ENCODE data around the gene SRGAP1.

SRGAP1 gene

GRCh38 chr12:63823040-63823439, 21.5 kb upstream of the SRGAP1 start (continued):
- TF ChIP-seq FEZF1 (tag by site-specific recombination; IDR thresholded peaks at IDR 0.05), result no peak
- TF ChIP-seq ZSCAN23 (tag by site-specific recombination; IDR thresholded peaks at IDR 0.05), result no peak
- no peak for TF ChIP-seq BCL11B (tag by site-specific recombination; IDR thresholded peaks at IDR 0.05; ENCODE audit: low read depth)
- TF ChIP-seq ZNF747 (tag by site-specific recombination; IDR thresholded peaks at IDR 0.05), result no peak
- TF ChIP-seq, protein P1, sequence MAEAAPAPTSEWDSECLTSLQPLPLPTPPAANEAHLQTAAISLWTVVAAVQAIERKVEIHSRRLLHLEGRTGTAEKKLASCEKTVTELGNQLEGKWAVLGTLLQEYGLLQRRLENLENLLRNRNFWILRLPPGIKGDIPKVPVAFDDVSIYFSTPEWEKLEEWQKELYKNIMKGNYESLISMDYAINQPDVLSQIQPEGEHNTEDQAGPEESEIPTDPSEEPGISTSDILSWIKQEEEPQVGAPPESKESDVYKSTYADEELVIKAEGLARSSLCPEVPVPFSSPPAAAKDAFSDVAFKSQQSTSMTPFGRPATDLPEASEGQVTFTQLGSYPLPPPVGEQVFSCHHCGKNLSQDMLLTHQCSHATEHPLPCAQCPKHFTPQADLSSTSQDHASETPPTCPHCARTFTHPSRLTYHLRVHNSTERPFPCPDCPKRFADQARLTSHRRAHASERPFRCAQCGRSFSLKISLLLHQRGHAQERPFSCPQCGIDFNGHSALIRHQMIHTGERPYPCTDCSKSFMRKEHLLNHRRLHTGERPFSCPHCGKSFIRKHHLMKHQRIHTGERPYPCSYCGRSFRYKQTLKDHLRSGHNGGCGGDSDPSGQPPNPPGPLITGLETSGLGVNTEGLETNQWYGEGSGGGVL (tag by site-specific recombination; IDR thresholded peaks at IDR 0.05), result no peak
- TF ChIP-seq MZF1 (tag by site-specific recombination; IDR thresholded peaks at IDR 0.05; ENCODE audit: borderline replicate concordance), result no peak

GRCh38 chr12:63826006-63826585, 18.4 kb upstream of the SRGAP1 start:
- Histone ChIP-seq H3K4me1 (ENCODE audit: control insufficient read depth, insufficient read depth, low read length) (no peaks in the 10 kb centered on the region), H3K27ac (ENCODE audit: extremely low read depth, low read depth, low read length) (no peak overlapping the region), H3K4me3 (ENCODE audit: low read depth, low read length) (no peak overlapping the region), H3K36me3 (ENCODE audit: control insufficient read depth in 2 of 2, insufficient read depth in 1 of 2, low read length in 2 of 2) (no peaks in the 10 kb centered on the region), H3K9me3 (ENCODE audit: control insufficient read depth, insufficient read depth, low read depth, low read length) (no peaks in the 10 kb centered on the region)
- TF ChIP-seq PRDM1 (tag by site-specific recombination; IDR thresholded peaks at IDR 0.05), result peak; percentile 80
- TF ChIP-seq ZFHX2 (tag by site-specific recombination; conservative IDR thresholded peaks at IDR 0.05), result no peak
- peak; percentile 97 for TF ChIP-seq ZNF654 (tag by site-specific recombination; IDR thresholded peaks at IDR 0.05; ENCODE audit: low read depth)
- TF ChIP-seq, protein P2, sequence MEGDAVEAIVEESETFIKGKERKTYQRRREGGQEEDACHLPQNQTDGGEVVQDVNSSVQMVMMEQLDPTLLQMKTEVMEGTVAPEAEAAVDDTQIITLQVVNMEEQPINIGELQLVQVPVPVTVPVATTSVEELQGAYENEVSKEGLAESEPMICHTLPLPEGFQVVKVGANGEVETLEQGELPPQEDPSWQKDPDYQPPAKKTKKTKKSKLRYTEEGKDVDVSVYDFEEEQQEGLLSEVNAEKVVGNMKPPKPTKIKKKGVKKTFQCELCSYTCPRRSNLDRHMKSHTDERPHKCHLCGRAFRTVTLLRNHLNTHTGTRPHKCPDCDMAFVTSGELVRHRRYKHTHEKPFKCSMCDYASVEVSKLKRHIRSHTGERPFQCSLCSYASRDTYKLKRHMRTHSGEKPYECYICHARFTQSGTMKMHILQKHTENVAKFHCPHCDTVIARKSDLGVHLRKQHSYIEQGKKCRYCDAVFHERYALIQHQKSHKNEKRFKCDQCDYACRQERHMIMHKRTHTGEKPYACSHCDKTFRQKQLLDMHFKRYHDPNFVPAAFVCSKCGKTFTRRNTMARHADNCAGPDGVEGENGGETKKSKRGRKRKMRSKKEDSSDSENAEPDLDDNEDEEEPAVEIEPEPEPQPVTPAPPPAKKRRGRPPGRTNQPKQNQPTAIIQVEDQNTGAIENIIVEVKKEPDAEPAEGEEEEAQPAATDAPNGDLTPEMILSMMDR (tag by site-specific recombination; IDR thresholded peaks at IDR 0.05), result peak; percentile 44
- 0 out of 2 replicates have a peak, but pooled peaks have one; percentile 29 for TF ChIP-seq ZNF660 (tag by site-specific recombination; IDR thresholded peaks at IDR 0.05)
- CTCF ChIA-PET, result interaction anchor here (0.7 to 1.8 kb wide), 23 partner anchors 10 to 724 kb away, joined by 3 to 27 read pairs (median 3); partner anchors contain the start of gene SRGAP1
- POLR2A ChIA-PET, result no interaction called here

DNA sequence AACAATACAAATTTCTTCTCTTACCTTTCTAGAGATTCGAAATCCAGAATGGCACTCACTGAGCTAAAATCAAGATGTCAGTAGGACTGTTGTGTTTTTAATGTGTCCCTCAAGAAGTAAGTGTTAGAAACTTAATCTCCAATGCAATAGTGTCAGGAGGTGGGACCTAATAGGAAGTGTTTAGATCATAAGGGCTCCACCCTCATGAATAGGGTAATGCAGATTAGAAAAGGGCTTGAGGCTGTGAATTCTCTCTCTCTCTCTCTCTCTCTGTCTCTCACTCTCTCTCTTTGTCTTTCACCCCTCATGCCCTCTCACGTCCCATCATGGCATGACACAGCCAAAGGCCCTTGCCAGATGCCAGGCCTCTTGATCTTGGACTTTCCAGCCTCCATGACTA, 15.6 kb upstream of the SRGAP1 start:
- Histone ChIP-seq H3K27ac (ENCODE audit: extremely low read depth, low read depth, low read length) (no peak overlapping the region), H3K9me3 (ENCODE audit: control insufficient read depth, insufficient read depth, low read depth, low read length) (no peaks in the 10 kb centered on the region), H3K4me1 (ENCODE audit: control insufficient read depth, insufficient read depth, low read length) (no peaks in the 10 kb centered on the region), H3K36me3 (ENCODE audit: control insufficient read depth in 2 of 2, insufficient read depth in 1 of 2, low read length in 2 of 2) (no peaks in the 10 kb centered on the region), H3K4me3 (ENCODE audit: low read depth, low read length) (no peak overlapping the region)
- TF ChIP-seq ZNF140 (tag by site-specific recombination; IDR thresholded peaks at IDR 0.05) (no peak), ZNF596 (tag by site-specific recombination; IDR thresholded peaks at IDR 0.05) (peak; percentile 22; the same call in 1 of the 2 replicates)
- POLR2A ChIA-PET, result no interaction called here
- CTCF ChIA-PET, result interaction anchor here (0.6 kb wide), 1 partner anchor 562 kb away, joined by 3 read pairs; the partner anchor contains the start of gene C12orf56

GRCh38 chr12:63836046-63836445, 8.5 kb upstream of the SRGAP1 start:
- Histone ChIP-seq H3K36me3 (ENCODE audit: control insufficient read depth in 2 of 2, insufficient read depth in 1 of 2, low read length in 2 of 2) (no peaks in the 10 kb centered on the region), H3K4me1 (ENCODE audit: control insufficient read depth, insufficient read depth, low read length) (no peaks in the 10 kb centered on the region), H3K9me3 (ENCODE audit: control insufficient read depth, insufficient read depth, low read depth, low read length) (no peaks in the 10 kb centered on the region), H3K4me3 (ENCODE audit: low read depth, low read length) (no peak overlapping the region), H3K27ac (ENCODE audit: extremely low read depth, low read depth, low read length) (no peak overlapping the region)
- POLR2A ChIA-PET, result interaction anchor here (0.7 kb wide), 1 partner anchor 319 kb away, joined by 3 read pairs; no protein-coding TSS in a partner anchor
- CTCF ChIA-PET, result interaction anchor here (0.6 to 2.7 kb wide), 6 partner anchors 10 to 440 kb away, joined by 3 to 16 read pairs (median 4); no protein-coding TSS in a partner anchor
- TF ChIP-seq ZBTB48 (tag by site-specific recombination; IDR thresholded peaks at IDR 0.05), result no peak
- no peak for TF ChIP-seq PRDM4 (tag by site-specific recombination; IDR thresholded peaks at IDR 0.05)
- no peak for TF ChIP-seq ZNF133 (tag by site-specific recombination; IDR thresholded peaks at IDR 0.05)
- no peak for TF ChIP-seq ZBTB1 (tag by site-specific recombination; IDR thresholded peaks at IDR 0.05)
- TF ChIP-seq ZNF548 (tag by site-specific recombination; IDR thresholded peaks at IDR 0.05), result no peak
- no peak for TF ChIP-seq ZNF362 (tag by site-specific recombination; IDR thresholded peaks at IDR 0.05)
- TF ChIP-seq ZNF529 (tag by site-specific recombination; IDR thresholded peaks at IDR 0.05; ENCODE audit: insufficient replicate concordance), result no peak
- no peak for TF ChIP-seq ZBTB26 (tag by site-specific recombination; optimal IDR thresholded peaks at IDR 0.05)
- no peak for TF ChIP-seq ZFP3 (tag by site-specific recombination; IDR thresholded peaks at IDR 0.05; ENCODE audit: low read depth)
